GDM1 (cell line): Measurements from ENCODE around the gene CD81.
"Not testable (repeated sequence)": the region's sequence is repeated elsewhere in the genome, so short reads cannot be mapped to it uniquely, and the experiment has no call there.

ENCODE experiments used
- DNase-seq: peaks from one replicate; lab custom pipeline; 2025; lab: John Stamatoyannopoulos, UW

CD81 gene

GRCh38 chr11:2376751-2377451 lies at the start of gene CD81:
TSS of gene CD81 (plus strand) at chr11:2377310. CDS start at chr11:2377550, 240 bp downstream.
- DNase-seq: no peak

GRCh38 chr11:2328021-2328420 lies 49.1 kb upstream of the CD81 start:
- DNase-seq: no peak

GRCh38 chr11:2328656-2329354 lies 48.3 kb upstream of the CD81 start:
- DNase-seq: no peak

GRCh38 chr11:2329551-2329950 lies 47.6 kb upstream of the CD81 start:
- DNase-seq: no peak

GRCh38 chr11:2330696-2331095 lies 46.4 kb upstream of the CD81 start:
- DNase-seq: no peak

- DNase-seq: no peak
Measured at GRCh38 chr11:2331404-2331803, 45.7 kb upstream of the CD81 start.

GRCh38 chr11:2332569-2332968 lies 44.5 kb upstream of the CD81 start:
- DNase-seq: not testable (repeated sequence)

- DNase-seq: not testable (repeated sequence)
Measured at GRCh38 chr11:2333486-2334205, 43.5 kb upstream of the CD81 start.

- not testable (repeated sequence) for DNase-seq
Measured at GRCh38 chr11:2335286-2335685, 41.8 kb upstream of the CD81 start.

GRCh38 chr11:2338760-2339159 lies 38.4 kb upstream of the CD81 start:
- DNase-seq: not testable (repeated sequence)

GRCh38 chr11:2342557-2342956 lies 34.6 kb upstream of the CD81 start:
- DNase-seq: no peak

GRCh38 chr11:2342981-2343380 lies 34.1 kb upstream of the CD81 start:
- no peak for DNase-seq

- DNase-seq: no peak
Measured at GRCh38 chr11:2343502-2343901, 33.6 kb upstream of the CD81 start.

- DNase-seq: no peak
Measured at GRCh38 chr11:2345050-2345449, 32.1 kb upstream of the CD81 start.

- DNase-seq: no peak
Measured at GRCh38 chr11:2346014-2346413, 31.1 kb upstream of the CD81 start.

GRCh38 chr11:2346586-2347307 lies 30.4 kb upstream of the CD81 start:
- DNase-seq: no peak

GRCh38 chr11:2347308-2347830 lies 29.7 kb upstream of the CD81 start:
- no peak for DNase-seq

GRCh38 chr11:2348986-2349385 lies 28.1 kb upstream of the CD81 start:
- DNase-seq: no peak

- DNase-seq: no peak
Measured at GRCh38 chr11:2351701-2352100, 25.4 kb upstream of the CD81 start.

- DNase-seq: no peak
Measured at GRCh38 chr11:2352420-2352819, 24.7 kb upstream of the CD81 start.

GRCh38 chr11:2355000-2355644 lies 22.0 kb upstream of the CD81 start:
- no peak for DNase-seq

GRCh38 chr11:2357246-2357645 lies 19.9 kb upstream of the CD81 start:
- no peak for DNase-seq
